ENCODE results near the gene ECE2. TPM values are rescaled to one million over a fixed set of nuclear protein-coding genes. Genes with fewer than 3 reads are reported as not detected.
A peak's percentile ranks its signal among the peaks of the same experiment; 100 is the strongest.

The ECE2 gene
- total RNA-seq, 2 experiments from 2014 or later, result not detected

DNA sequence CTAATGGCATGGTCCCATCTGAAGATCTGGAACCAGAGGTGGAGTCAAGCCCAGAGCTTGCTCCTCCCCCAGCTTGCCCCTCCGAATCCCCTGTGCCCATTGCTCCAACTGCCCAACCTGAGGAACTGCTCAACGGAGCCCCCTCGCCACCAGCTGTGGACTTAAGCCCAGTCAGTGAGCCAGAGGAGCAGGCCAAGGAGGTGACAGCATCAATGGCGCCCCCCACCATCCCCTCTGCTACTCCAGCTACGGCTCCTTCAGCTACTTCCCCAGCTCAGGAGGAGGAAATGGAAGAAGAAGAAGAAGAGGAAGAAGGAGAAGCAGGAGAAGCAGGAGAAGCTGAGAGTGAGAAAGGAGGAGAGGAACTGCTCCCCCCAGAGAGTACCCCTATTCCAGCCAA lies 45.8 kb downstream of the ECE2 start:
- Histone ChIP-seq H3K4me1 (ENCODE audit: insufficient read depth, low read length) (peaks cover 24% of the 10 kb centered on the region), H3K4me3 (ENCODE audit: low read length) (no peak overlapping the region), H3K27ac (ENCODE audit: low read depth in 1 of 2, low read length in 2 of 2) (no peak overlapping the region), H3K36me3 (ENCODE audit: insufficient read depth, low read length) (peaks cover 89% of the 10 kb centered on the region), H3K9me3 (ENCODE audit: control insufficient read depth in 1 of 2, insufficient read depth in 1 of 2, low read length in 2 of 2) (no peaks in the 10 kb centered on the region), H3K27me3 (ENCODE audit: control insufficient read depth in 1 of 2, insufficient read depth in 2 of 2, low read length in 2 of 2) (no peaks in the 10 kb centered on the region)
- Mint-ChIP-seq H3K4me3 (no peak overlapping the region), H3K4me1 (ENCODE audit: low read depth) (peaks cover 23% of the 10 kb centered on the region), H3K36me3 (ENCODE audit: low read depth) (peaks cover 93% of the 10 kb centered on the region), H3K27me3 (no peaks in the 10 kb centered on the region), H3K9me3 (no peaks in the 10 kb centered on the region), H3K27ac (no peak overlapping the region)
- DNase-seq (no peak), ATAC-seq (ENCODE audit: poor library complexity) (no peak)
- TF ChIP-seq, protein P1, sequence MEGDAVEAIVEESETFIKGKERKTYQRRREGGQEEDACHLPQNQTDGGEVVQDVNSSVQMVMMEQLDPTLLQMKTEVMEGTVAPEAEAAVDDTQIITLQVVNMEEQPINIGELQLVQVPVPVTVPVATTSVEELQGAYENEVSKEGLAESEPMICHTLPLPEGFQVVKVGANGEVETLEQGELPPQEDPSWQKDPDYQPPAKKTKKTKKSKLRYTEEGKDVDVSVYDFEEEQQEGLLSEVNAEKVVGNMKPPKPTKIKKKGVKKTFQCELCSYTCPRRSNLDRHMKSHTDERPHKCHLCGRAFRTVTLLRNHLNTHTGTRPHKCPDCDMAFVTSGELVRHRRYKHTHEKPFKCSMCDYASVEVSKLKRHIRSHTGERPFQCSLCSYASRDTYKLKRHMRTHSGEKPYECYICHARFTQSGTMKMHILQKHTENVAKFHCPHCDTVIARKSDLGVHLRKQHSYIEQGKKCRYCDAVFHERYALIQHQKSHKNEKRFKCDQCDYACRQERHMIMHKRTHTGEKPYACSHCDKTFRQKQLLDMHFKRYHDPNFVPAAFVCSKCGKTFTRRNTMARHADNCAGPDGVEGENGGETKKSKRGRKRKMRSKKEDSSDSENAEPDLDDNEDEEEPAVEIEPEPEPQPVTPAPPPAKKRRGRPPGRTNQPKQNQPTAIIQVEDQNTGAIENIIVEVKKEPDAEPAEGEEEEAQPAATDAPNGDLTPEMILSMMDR (IDR thresholded peaks at IDR 0.05), result no peak
- intact Hi-C loops (cut with DNase I, micrococcal nuclease), result no loop called here
- CTCF ChIA-PET, result no interaction called here
- POLR2A ChIA-PET, result interaction anchor here (1.0 kb wide), 1 partner anchor 40 kb away, joined by 3 read pairs; the partner anchor contains the start of genes CLCN2 and POLR2H

DNA sequence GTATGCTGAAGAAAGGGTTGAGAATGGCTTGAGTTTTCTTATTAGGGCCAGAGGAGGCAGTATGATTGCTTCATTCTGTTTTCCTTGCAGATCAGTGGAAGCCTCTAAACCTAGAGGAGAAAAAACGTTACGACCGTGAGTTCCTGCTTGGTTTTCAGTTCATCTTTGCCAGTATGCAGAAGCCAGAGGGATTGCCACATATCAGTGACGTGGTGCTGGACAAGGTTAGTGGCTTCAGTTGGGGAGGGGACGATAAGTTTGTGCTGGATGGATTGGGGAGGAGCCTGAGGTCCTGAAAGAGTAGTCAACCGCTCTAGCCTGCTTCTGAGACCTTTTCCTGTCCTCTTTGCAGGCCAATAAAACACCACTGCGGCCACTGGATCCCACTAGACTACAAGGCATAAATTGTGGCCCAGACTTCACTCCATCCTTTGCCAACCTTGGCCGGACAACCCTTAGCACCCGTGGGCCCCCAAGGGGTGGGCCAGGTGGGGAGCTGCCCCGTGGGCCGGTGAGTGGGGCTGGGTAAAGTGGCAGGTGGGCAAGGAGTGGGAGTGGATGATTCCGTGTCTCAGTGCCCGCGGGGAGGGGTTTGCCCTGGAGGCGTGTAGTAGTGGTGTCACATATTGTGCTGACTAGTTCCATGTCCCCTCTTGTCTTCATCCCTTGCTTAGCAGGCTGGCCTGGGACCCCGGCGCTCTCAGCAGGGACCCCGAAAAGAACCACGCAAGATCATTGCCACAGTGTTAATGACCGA lies 47.1 kb downstream of the ECE2 start:
- ChIA-PET POLR2A (no interaction called here), CTCF (no interaction called here)
- Histone ChIP-seq H3K27ac (ENCODE audit: low read depth in 1 of 2, low read length in 2 of 2) (no peak overlapping the region), H3K4me1 (ENCODE audit: insufficient read depth, low read length) (peaks cover 14% of the 10 kb centered on the region), H3K9me3 (ENCODE audit: control insufficient read depth in 1 of 2, insufficient read depth in 1 of 2, low read length in 2 of 2) (no peaks in the 10 kb centered on the region), H3K36me3 (ENCODE audit: insufficient read depth, low read length) (peaks cover 94% of the 10 kb centered on the region), H3K27me3 (ENCODE audit: control insufficient read depth in 1 of 2, insufficient read depth in 2 of 2, low read length in 2 of 2) (no peaks in the 10 kb centered on the region), H3K4me3 (ENCODE audit: low read length) (no peak overlapping the region)
- H3K36me3 Mint-ChIP-seq (ENCODE audit: low read depth), result peaks cover 93% of the 10 kb centered on the region
- H3K27me3 Mint-ChIP-seq, result no peaks in the 10 kb centered on the region
- DNase-seq (peak in 2 of 14 experiments; percentile 54 to 61), ATAC-seq (ENCODE audit: poor library complexity) (no peak)
- TF ChIP-seq, protein P1 (IDR thresholded peaks at IDR 0.05), result no peak
- H3K9me3 Mint-ChIP-seq, result no peaks in the 10 kb centered on the region
- no peak overlapping the region for H3K27ac Mint-ChIP-seq
- no peak overlapping the region for H3K4me3 Mint-ChIP-seq
- intact Hi-C loops (cut with DNase I, micrococcal nuclease), result no loop called here
- H3K4me1 Mint-ChIP-seq (ENCODE audit: low read depth), result peaks cover 11% of the 10 kb centered on the region

DNA sequence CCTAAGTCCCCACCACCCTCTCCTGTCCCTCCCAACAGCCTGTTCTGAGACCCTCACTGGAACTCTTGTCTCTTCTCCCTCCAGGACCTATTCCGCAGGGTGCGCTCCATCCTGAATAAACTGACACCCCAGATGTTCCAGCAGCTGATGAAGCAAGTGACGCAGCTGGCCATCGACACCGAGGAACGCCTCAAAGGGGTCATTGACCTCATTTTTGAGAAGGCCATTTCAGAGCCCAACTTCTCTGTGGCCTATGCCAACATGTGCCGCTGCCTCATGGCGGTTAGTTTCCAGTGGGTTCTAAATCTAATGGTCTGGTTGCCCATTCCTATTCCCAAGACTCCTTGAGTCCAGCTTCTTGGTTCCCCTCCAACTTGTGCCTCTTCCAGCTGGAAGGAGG lies 47.9 kb downstream of the ECE2 start:
- H3K27ac ChIP-seq (ENCODE audit: low read depth in 1 of 2, low read length in 2 of 2), result no peak overlapping the region
- H3K27me3 ChIP-seq (ENCODE audit: control insufficient read depth in 1 of 2, insufficient read depth in 2 of 2, low read length in 2 of 2), result no peaks in the 10 kb centered on the region
- no peak overlapping the region for H3K27ac Mint-ChIP-seq
- no peaks in the 10 kb centered on the region for H3K9me3 ChIP-seq (ENCODE audit: control insufficient read depth in 1 of 2, insufficient read depth in 1 of 2, low read length in 2 of 2)
- ChIA-PET CTCF (no interaction called here), POLR2A (no interaction called here)
- H3K9me3 Mint-ChIP-seq, result no peaks in the 10 kb centered on the region
- H3K4me3 Mint-ChIP-seq, result no peak overlapping the region
- no peak overlapping the region for H3K4me3 ChIP-seq (ENCODE audit: low read length)
- peaks cover 8% of the 10 kb centered on the region for H3K4me1 Mint-ChIP-seq (ENCODE audit: low read depth)
- intact Hi-C loops (cut with DNase I, micrococcal nuclease), result no loop called here
- TF ChIP-seq, protein P1 (IDR thresholded peaks at IDR 0.05), result no peak
- H3K36me3 Mint-ChIP-seq (ENCODE audit: low read depth), result peaks cover 97% of the 10 kb centered on the region
- peaks cover 99% of the 10 kb centered on the region for H3K36me3 ChIP-seq (ENCODE audit: insufficient read depth, low read length)
- no peak for DNase-seq
- peaks cover 11% of the 10 kb centered on the region for H3K4me1 ChIP-seq (ENCODE audit: insufficient read depth, low read length)
- no peak for ATAC-seq (ENCODE audit: poor library complexity)
- no peaks in the 10 kb centered on the region for H3K27me3 Mint-ChIP-seq
